ENCODE data around the gene HIGD1C.
"Not testable (repeated sequence)": the region's sequence is repeated elsewhere in the genome, so short reads cannot be mapped to it uniquely, and the experiment has no call there.

HIGD1C gene

GRCh38 chr12:51005671-51006070, 53.3 kb downstream of the HIGD1C start:
- Mint-ChIP-seq H3K4me3 (no peak overlapping the region), H3K27me3 (ENCODE audit: low read depth) (no peaks in the 10 kb centered on the region), H3K27ac (no peak overlapping the region), H3K9me3 (no peaks in the 10 kb centered on the region), H3K36me3 (ENCODE audit: low read depth) (peaks cover 35% of the 10 kb centered on the region), H3K4me1 (ENCODE audit: low read depth) (peaks cover 8% of the 10 kb centered on the region)
- no peak for DNase-seq (ENCODE audit: low spot score)

GRCh38 chr12:51008329-51009055, 56.1 kb downstream of the HIGD1C start:
- DNase-seq (ENCODE audit: low spot score): no peak
- H3K27me3 Mint-ChIP-seq (ENCODE audit: low read depth): no peaks in the 10 kb centered on the region
- H3K27ac Mint-ChIP-seq: no peak overlapping the region

GRCh38 chr12:51009056-51009440, 56.7 kb downstream of the HIGD1C start:
- Mint-ChIP-seq H3K4me3 (peak overlapping the region; percentile 44), H3K4me1 (ENCODE audit: low read depth) (peaks cover 20% of the 10 kb centered on the region), H3K27ac (no peak overlapping the region), H3K27me3 (ENCODE audit: low read depth) (no peaks in the 10 kb centered on the region), H3K9me3 (no peaks in the 10 kb centered on the region), H3K36me3 (ENCODE audit: low read depth) (peaks cover 25% of the 10 kb centered on the region)
- DNase-seq (ENCODE audit: low spot score): peak; percentile 24

More at GRCh38 chr12:51008329-51009055, 56.1 kb downstream of the HIGD1C start:
- H3K4me1 Mint-ChIP-seq (ENCODE audit: low read depth): peaks cover 20% of the 10 kb centered on the region
- no peaks in the 10 kb centered on the region for H3K9me3 Mint-ChIP-seq
- peak overlapping the region; percentile 44 for H3K4me3 Mint-ChIP-seq
- H3K36me3 Mint-ChIP-seq (ENCODE audit: low read depth): peaks cover 28% of the 10 kb centered on the region

GRCh38 chr12:51011955-51012354, 59.6 kb downstream of the HIGD1C start:
- no peaks in the 10 kb centered on the region for H3K27me3 Mint-ChIP-seq (ENCODE audit: low read depth)
- H3K4me3 Mint-ChIP-seq: no peak overlapping the region
- H3K36me3 Mint-ChIP-seq (ENCODE audit: low read depth): peaks cover 11% of the 10 kb centered on the region
- no peaks in the 10 kb centered on the region for H3K9me3 Mint-ChIP-seq
- H3K27ac Mint-ChIP-seq: no peak overlapping the region
- DNase-seq (ENCODE audit: low spot score): no peak
- peaks cover 20% of the 10 kb centered on the region for H3K4me1 Mint-ChIP-seq (ENCODE audit: low read depth)

GRCh38 chr12:51012570-51013236, 60.4 kb downstream of the HIGD1C start:
- Mint-ChIP-seq H3K27ac (no peak overlapping the region), H3K4me1 (ENCODE audit: low read depth) (peaks cover 20% of the 10 kb centered on the region), H3K27me3 (ENCODE audit: low read depth) (no peaks in the 10 kb centered on the region), H3K36me3 (ENCODE audit: low read depth) (peaks cover 6% of the 10 kb centered on the region), H3K4me3 (no peak overlapping the region), H3K9me3 (no peaks in the 10 kb centered on the region)
- no peak for DNase-seq (ENCODE audit: low spot score)

- Mint-ChIP-seq H3K27me3 (ENCODE audit: low read depth) (no peaks in the 10 kb centered on the region), H3K36me3 (ENCODE audit: low read depth) (peaks cover 4% of the 10 kb centered on the region), H3K4me1 (ENCODE audit: low read depth) (peaks cover 20% of the 10 kb centered on the region)
Measured at GRCh38 chr12:51013441-51013840, 61.1 kb downstream of the HIGD1C start.

GRCh38 chr12:51014467-51014866, 62.1 kb downstream of the HIGD1C start:
- not testable (repeated sequence) for H3K36me3 Mint-ChIP-seq (ENCODE audit: low read depth); H3K4me3 Mint-ChIP-seq; H3K27me3 Mint-ChIP-seq (ENCODE audit: low read depth); H3K27ac Mint-ChIP-seq; H3K9me3 Mint-ChIP-seq; DNase-seq (ENCODE audit: low spot score)
- peaks cover 16% of the 10 kb centered on the region for H3K4me1 Mint-ChIP-seq (ENCODE audit: low read depth)

More at GRCh38 chr12:51013441-51013840, 61.1 kb downstream of the HIGD1C start:
- Mint-ChIP-seq H3K27ac (no peak overlapping the region), H3K4me3 (no peak overlapping the region), H3K9me3 (no peaks in the 10 kb centered on the region)
- no peak for DNase-seq (ENCODE audit: low spot score)

- no peaks in the 10 kb centered on the region for H3K36me3 Mint-ChIP-seq (ENCODE audit: low read depth)
- H3K27me3 Mint-ChIP-seq (ENCODE audit: low read depth): no peaks in the 10 kb centered on the region
- H3K27ac Mint-ChIP-seq: no peak overlapping the region
- peaks cover 27% of the 10 kb centered on the region for H3K4me1 Mint-ChIP-seq (ENCODE audit: low read depth)
- no peak overlapping the region for H3K4me3 Mint-ChIP-seq
- no peaks in the 10 kb centered on the region for H3K9me3 Mint-ChIP-seq
- DNase-seq (ENCODE audit: low spot score): no peak
Measured at GRCh38 chr12:51017452-51017851, 65.1 kb downstream of the HIGD1C start.

- H3K36me3 Mint-ChIP-seq (ENCODE audit: low read depth): no peaks in the 10 kb centered on the region
- H3K27me3 Mint-ChIP-seq (ENCODE audit: low read depth): no peaks in the 10 kb centered on the region
- no peak for DNase-seq (ENCODE audit: low spot score)
- H3K9me3 Mint-ChIP-seq: no peaks in the 10 kb centered on the region
- H3K27ac Mint-ChIP-seq: no peak overlapping the region
- H3K4me1 Mint-ChIP-seq (ENCODE audit: low read depth): peaks cover 30% of the 10 kb centered on the region
- no peak overlapping the region for H3K4me3 Mint-ChIP-seq
Measured at GRCh38 chr12:51018956-51019355, 66.6 kb downstream of the HIGD1C start.

GRCh38 chr12:51019927-51020326, 67.6 kb downstream of the HIGD1C start:
- Mint-ChIP-seq H3K9me3 (no peaks in the 10 kb centered on the region), H3K36me3 (ENCODE audit: low read depth) (no peaks in the 10 kb centered on the region), H3K4me1 (ENCODE audit: low read depth) (peaks cover 39% of the 10 kb centered on the region), H3K27me3 (ENCODE audit: low read depth) (no peaks in the 10 kb centered on the region), H3K4me3 (no peak overlapping the region), H3K27ac (no peak overlapping the region)
- DNase-seq (ENCODE audit: low spot score): no peak
